Natural killer cell (primary cell): ENCODE measurements around the gene LUZP2. TPM values are rescaled to one million over a fixed set of nuclear protein-coding genes. Genes with fewer than 3 reads are reported as not detected.

ENCODE experiments used
- ATAC-seq, 3 donors: fragments of 150-1000 bp in 2 of 3; fragments of 200-7000 bp in 1 of 3; cut with Tn5 transposase; 1 replicate in 1 of 3; 2 replicates in 2 of 3; pipeline ENCODE4 v1.10.0; 2021; ENCODE audit warnings: mild to moderate bottlenecking in 2 of 3, moderate library complexity in 2 of 3
- DNase-seq, 2 donors: peaks; one replicate each; pipeline versions ENCODE4 v3.0.0 to v3.0.0-alpha.2; 2013 to 2021; ENCODE audit warnings: mixed read lengths in 1 of 2
- H3K27ac ChIP-seq: one replicate; pipeline ENCODE4 v1.5.1; 2013; ENCODE audit warnings: mild to moderate bottlenecking, low read length
- H3K27me3 ChIP-seq: one replicate; pipeline ENCODE4 v1.6.1; 2013; ENCODE audit warnings: low read length; ENCODE audit not compliant: control insufficient read depth, insufficient read depth
- H3K36me3 ChIP-seq: one replicate; pipeline ENCODE4 v1.6.1; 2013; ENCODE audit warnings: low read length; ENCODE audit not compliant: control insufficient read depth, insufficient read depth
- H3K4me1 ChIP-seq: one replicate; pipeline ENCODE4 v1.6.1; 2013; ENCODE audit warnings: low read length; ENCODE audit not compliant: control insufficient read depth, insufficient read depth
- H3K4me3 ChIP-seq: one replicate; pipeline ENCODE4 v1.5.1; 2013; ENCODE audit warnings: low read length
- H3K9me3 ChIP-seq: one replicate; pipeline ENCODE4 v1.6.1; 2013; ENCODE audit warnings: low read length; ENCODE audit not compliant: control insufficient read depth, insufficient read depth
- H3K27ac Mint-ChIP-seq, 2 donors: one replicate each; pipeline ENCODE4 v1.8.0; 2022; ENCODE audit warnings: mild to moderate bottlenecking in 2 of 2, mixed read lengths in 2 of 2, moderate library complexity in 1 of 2
- H3K27me3 Mint-ChIP-seq, 2 donors: one replicate each; pipeline ENCODE4 v1.8.0; 2022; ENCODE audit warnings: low read depth in 2 of 2, mixed read lengths in 2 of 2
- H3K36me3 Mint-ChIP-seq: one replicate; pipeline ENCODE4 v1.8.0; 2022; ENCODE audit warnings: mixed read lengths
- H3K4me1 Mint-ChIP-seq, 2 donors: one replicate each; pipeline ENCODE4 v1.8.0; 2022; ENCODE audit warnings: mixed read lengths in 2 of 2
- H3K4me3 Mint-ChIP-seq: one replicate; pipeline ENCODE4 v1.8.0; 2022; ENCODE audit warnings: mild to moderate bottlenecking, moderate library complexity, mixed read lengths
- H3K9me3 Mint-ChIP-seq, 2 donors: one replicate each; pipeline ENCODE4 v1.8.0; 2022; ENCODE audit warnings: mixed read lengths in 2 of 2
- CTCF ChIP-seq: fragments of 200-600 bp; IDR thresholded peaks from one replicate; pipeline ENCODE4 v1.8.0; 2022; ENCODE audit warnings: antibody characterized with exemption
- WGBS: methylation state at CpG from one replicate; pipeline ENCODE4 v1.1.7; 2013; ENCODE audit warnings: missing lambda C conversion rate; ENCODE audit not compliant: insufficient coverage; 5-methylcytosine and 5-hydroxymethylcytosine counted together
- intact Hi-C: fragments of 100-400 bp; cut with micrococcal nuclease; formaldehyde crosslinking; loops from one replicate; pipeline ENCODE4 v1.14.2; 2022
- total RNA-seq, 4 donors: library from RNA; stranded (reverse); fragments of 120-200 nt in 1 of 4; gene quantifications; one replicate each; pipeline versions ENCODE4 v1.2.3 to v1.2.4, GENCODE V29; 2013 to 2022

The LUZP2 gene
- total RNA-seq, 3 donors from 2014 or later (not counting 1 experiment from before 2014, with no cell fraction given) = not detected

GRCh38 chr11:24848857-24849256 is 352.0 kb downstream of the LUZP2 start:
- no peaks in the 10 kb centered on the region for H3K27me3 ChIP-seq
- no peak overlapping the region for H3K27ac Mint-ChIP-seq
- WGBS = 67% methylated on average over 1 of the region's 1 CpG
- peaks cover 18 to 19% of the 10 kb centered on the region in 2 donors for H3K9me3 Mint-ChIP-seq
- no peak overlapping the region for H3K27ac ChIP-seq
- no peak for TF ChIP-seq CTCF
- no peaks in the 10 kb centered on the region for H3K4me1 Mint-ChIP-seq
- no peaks in the 10 kb centered on the region for H3K36me3 Mint-ChIP-seq
- H3K9me3 ChIP-seq = peaks cover 3% of the 10 kb centered on the region
- no peak for DNase-seq
- H3K27me3 Mint-ChIP-seq = no peaks in the 10 kb centered on the region
- H3K4me3 Mint-ChIP-seq = no peak overlapping the region
- intact Hi-C loops = no loop called here
- no peak for ATAC-seq
- H3K4me1 ChIP-seq = no peaks in the 10 kb centered on the region
- H3K36me3 ChIP-seq = no peaks in the 10 kb centered on the region
- no peak overlapping the region for H3K4me3 ChIP-seq

GRCh38 chr11:24855951-24856350 is 359.1 kb downstream of the LUZP2 start:
- H3K9me3 ChIP-seq = peaks cover 15% of the 10 kb centered on the region
- no peak overlapping the region for H3K27ac ChIP-seq
- TF ChIP-seq CTCF = no peak
- peaks cover 6% of the 10 kb centered on the region for H3K36me3 Mint-ChIP-seq
- intact Hi-C loops = no loop called here
- no peaks in the 10 kb centered on the region for H3K27me3 Mint-ChIP-seq
- no peak overlapping the region for H3K4me3 ChIP-seq
- H3K9me3 Mint-ChIP-seq = peaks cover 13 to 19% of the 10 kb centered on the region in 2 donors
- no peaks in the 10 kb centered on the region for H3K27me3 ChIP-seq
- no peaks in the 10 kb centered on the region for H3K36me3 ChIP-seq
- no peaks in the 10 kb centered on the region for H3K4me1 ChIP-seq
- no peaks in the 10 kb centered on the region for H3K4me1 Mint-ChIP-seq
- DNase-seq (no peak), ATAC-seq (no peak)
- no peak overlapping the region for H3K4me3 Mint-ChIP-seq
- H3K27ac Mint-ChIP-seq = no peak overlapping the region

- Mint-ChIP-seq H3K9me3 (peaks cover 17% of the 10 kb centered on the region in 2 donors), H3K27me3 (no peaks in the 10 kb centered on the region), H3K36me3 (peaks cover 5% of the 10 kb centered on the region), H3K27ac (no peak overlapping the region), H3K4me3 (no peak overlapping the region), H3K4me1 (no peaks in the 10 kb centered on the region)
- no peak for TF ChIP-seq CTCF
- WGBS = 63% methylated on average over 9 of the region's 9 CpGs
- H3K36me3 ChIP-seq = no peaks in the 10 kb centered on the region
- H3K9me3 ChIP-seq = peaks cover 9% of the 10 kb centered on the region
- DNase-seq = no peak
- H3K4me3 ChIP-seq = no peak overlapping the region
- no peak for ATAC-seq
- no peaks in the 10 kb centered on the region for H3K27me3 ChIP-seq
- intact Hi-C loops = no loop called here
- no peak overlapping the region for H3K27ac ChIP-seq
- no peaks in the 10 kb centered on the region for H3K4me1 ChIP-seq
Measured at GRCh38 chr11:24859801-24860300, 363.0 kb downstream of the LUZP2 start.

GRCh38 chr11:24861440-24861839 is 364.6 kb downstream of the LUZP2 start:
- Mint-ChIP-seq H3K4me1 (no peaks in the 10 kb centered on the region), H3K9me3 (peaks cover 12 to 14% of the 10 kb centered on the region in 2 donors), H3K27ac (no peak overlapping the region), H3K4me3 (no peak overlapping the region), H3K27me3 (no peaks in the 10 kb centered on the region), H3K36me3 (no peaks in the 10 kb centered on the region)
- Histone ChIP-seq H3K4me3 (no peak overlapping the region), H3K36me3 (no peaks in the 10 kb centered on the region), H3K27me3 (no peaks in the 10 kb centered on the region), H3K27ac (no peak overlapping the region), H3K4me1 (no peaks in the 10 kb centered on the region), H3K9me3 (peaks cover 9% of the 10 kb centered on the region)
- no peak for ATAC-seq
- 94% methylated on average over 6 of the region's 6 CpGs for WGBS
- intact Hi-C loops = no loop called here
- DNase-seq = no peak
- TF ChIP-seq CTCF = no peak
